GM21737 (cell line): ENCODE results near the gene STXBP5.
A peak's percentile ranks its signal among the peaks of the same experiment; 100 is the strongest.

Experiments used
- ATAC-seq: cut with Tn5 transposase; IDR thresholded peaks from one replicate; pipeline ENCODE4 v1.9.1; 2021; ENCODE audit warnings: mild to moderate bottlenecking, moderate library complexity; ENCODE audit not compliant: unreplicated experiment

Gene STXBP5

GRCh38 chr6:147177286-147177685 lies 26.9 kb upstream of the STXBP5 start:
- ATAC-seq = no peak

- ATAC-seq = no peak
These were observed 25.9 kb upstream of the STXBP5 start for GRCh38 chr6:147178355-147178754.

DNA sequence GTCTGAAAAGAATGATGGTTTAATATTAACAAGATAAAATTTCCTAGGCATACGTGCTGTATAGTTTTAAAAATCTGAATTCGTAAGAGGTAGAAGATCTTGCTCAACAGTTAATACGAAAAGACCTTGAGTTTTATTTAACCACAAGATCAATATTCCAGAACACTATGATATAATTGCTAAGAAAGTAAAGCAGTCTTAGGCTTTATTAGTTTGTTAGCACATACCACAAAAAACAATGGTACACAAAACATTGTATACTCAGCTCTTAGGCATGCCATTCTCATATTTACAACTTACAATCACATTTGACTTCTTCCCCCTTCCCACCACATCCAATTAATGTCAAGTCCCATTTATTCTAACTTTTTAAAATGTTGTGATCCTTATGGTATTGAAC lies 24.4 kb upstream of the STXBP5 start:
- ATAC-seq = no peak

GRCh38 chr6:147180926-147181325 lies 23.3 kb upstream of the STXBP5 start:
- ATAC-seq = no peak

GRCh38 chr6:147184379-147184778 lies 19.8 kb upstream of the STXBP5 start:
- no peak for ATAC-seq

DNA sequence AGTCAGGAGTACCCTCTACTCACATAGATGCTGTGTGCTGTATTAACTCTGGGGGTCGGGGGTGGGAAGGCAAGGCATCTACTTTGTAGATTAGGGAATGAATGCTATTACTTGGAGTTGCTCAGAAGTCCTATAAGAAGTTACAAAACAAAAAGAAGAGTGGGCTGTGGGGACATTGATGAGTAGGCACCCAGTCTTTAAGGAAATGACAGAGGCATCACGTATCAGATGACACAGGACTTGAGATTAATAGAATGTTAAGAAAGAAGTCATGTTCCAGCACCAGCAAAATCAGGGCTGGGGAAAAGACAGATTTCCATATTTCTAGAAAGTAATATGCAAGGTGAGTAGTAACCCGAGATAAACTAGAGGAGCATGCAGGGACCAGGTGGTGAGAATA lies 19.0 kb upstream of the STXBP5 start:
- ATAC-seq = no peak

DNA sequence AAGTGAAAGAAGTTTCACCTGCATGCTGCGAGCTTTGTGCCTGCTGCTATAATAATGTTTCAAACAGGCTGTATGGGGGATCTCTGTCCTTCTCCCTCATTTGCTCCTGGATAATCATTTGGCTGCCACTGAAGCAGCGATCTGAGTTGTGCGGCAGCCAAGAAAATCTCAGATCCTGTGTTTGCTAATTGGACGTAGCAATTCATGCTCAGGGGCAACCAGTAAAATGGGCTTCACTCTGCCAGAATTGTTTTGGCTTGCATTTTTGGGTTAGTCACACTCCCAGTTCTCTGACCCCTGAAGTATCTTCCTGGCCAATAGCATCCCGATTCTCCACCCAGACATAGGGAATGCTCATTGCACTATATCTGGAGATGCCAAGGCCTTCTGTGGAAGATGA lies 13.7 kb upstream of the STXBP5 start:
- no peak for ATAC-seq

DNA sequence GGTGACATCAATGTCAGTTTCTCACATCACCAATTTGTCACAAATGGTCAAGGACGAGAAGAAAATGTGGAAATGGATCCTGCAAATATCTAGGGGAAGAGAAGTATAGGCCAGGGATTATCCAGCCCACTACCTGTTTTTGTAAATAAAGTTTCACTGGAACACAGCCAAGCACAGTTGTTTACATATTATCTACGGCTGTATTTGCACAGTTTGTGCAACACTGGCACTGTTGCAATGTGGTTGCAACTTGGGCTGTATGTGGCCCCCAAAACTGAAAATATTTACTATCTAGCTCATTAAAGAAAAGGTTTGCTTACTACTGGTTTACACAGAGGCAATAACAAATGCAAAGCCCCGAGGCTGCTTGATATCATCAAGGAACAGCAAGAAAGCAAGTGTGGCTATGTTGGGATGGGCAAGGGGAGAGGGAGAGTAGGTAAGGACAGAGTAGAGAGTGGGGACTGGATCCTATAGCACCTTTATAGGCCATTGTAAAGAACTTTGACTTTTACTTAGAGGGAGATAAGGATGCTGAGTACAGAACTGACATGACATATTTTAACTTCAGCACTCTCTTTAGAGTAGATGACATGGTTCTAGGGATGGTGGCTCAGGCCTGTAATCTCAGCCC lies 11.8 kb upstream of the STXBP5 start:
- no peak for ATAC-seq

- ATAC-seq = no peak
These were observed 9.4 kb upstream of the STXBP5 start for GRCh38 chr6:147194652-147195411.

DNA sequence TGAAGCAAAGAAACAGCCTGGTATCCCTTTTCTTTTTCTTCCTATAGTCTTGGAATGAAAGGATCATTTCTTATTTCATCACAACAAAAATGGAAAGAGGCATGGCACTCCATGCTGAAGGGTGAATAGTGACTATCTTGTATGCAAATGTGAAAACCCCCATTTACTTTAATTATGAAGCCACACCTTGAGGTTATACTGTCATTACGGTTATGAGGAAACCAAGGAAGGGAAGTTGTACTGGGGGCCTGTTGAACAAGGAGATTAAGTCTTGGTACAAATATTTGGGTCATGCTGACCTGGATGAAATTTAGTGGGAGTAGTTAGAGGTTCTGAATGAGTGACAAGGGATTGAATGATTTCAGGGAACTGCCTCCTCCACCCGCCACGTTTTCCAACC lies 8.7 kb upstream of the STXBP5 start:
- no peak for ATAC-seq

DNA sequence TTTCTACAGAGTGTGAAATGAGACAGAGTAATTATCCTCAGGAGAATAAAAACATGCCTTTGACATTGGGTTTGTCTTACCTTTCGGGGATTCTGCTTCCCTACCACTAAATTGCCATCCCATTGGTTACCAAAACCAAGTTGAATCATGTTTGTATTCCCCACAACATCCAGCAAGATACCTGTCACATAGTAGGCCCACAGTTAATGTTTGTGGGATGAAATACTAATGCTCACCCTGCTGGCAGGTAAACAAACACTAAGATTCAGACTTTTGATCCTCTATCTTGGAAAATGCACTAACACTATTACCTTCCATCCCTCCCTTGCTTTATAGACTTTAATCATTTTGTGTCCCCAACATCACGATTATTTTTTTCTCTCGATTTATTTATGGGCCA lies 8.2 kb upstream of the STXBP5 start:
- no peak for ATAC-seq

DNA sequence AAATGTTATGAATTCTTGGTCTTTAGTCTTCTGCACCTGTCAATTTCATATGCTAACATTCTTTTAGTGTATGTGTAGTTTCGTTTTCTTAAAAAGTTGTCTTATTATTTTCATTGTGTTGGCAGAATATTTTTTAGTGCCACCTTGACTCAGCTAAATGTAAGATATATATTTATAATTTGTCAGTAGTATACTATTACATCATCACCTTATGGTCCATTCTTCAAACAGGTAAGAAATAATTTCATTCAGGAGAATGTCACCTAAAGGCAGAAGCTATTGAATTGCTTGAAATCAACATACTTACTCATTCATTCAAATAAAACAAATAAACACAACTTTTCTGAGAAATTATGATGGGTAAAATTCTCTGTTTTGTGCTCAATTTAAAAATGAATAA lies 3.5 kb upstream of the STXBP5 start:
- no peak for ATAC-seq

GRCh38 chr6:147201885-147202515 lies 2.2 kb upstream of the STXBP5 start:
- ATAC-seq = no peak

- ATAC-seq = peak; percentile 78
These were observed 1.5 kb upstream of the STXBP5 start for GRCh38 chr6:147202516-147203310.

GRCh38 chr6:147203311-147204059 lies 732 bp upstream of the STXBP5 start:
- ATAC-seq = peak; percentile 47

DNA sequence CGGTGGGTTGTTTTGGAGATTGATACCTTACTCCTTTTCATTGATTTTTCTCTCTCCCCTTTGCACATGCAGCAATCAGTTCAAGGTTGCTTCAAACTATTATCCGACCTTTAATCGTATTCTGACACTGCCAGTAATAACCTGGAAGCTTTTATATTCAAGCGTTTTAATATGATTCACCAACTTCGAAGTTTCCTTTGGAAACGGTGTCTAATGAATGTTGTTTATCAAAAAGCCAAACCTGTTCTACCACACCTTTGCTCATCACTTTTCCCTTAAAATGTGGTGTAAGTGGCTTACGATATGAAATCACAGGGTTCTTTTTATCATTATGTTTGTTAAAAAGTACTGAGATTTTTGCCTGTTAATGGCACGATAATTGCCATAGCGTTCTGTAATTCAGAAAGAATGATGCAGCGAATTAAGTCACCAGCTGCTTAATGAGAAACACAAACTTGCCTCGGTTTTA lies 660 bp downstream of the STXBP5 start:
- ATAC-seq = no peak

- no peak for ATAC-seq
These were observed 1.7 kb downstream of the STXBP5 start for GRCh38 chr6:147205690-147206600.

DNA sequence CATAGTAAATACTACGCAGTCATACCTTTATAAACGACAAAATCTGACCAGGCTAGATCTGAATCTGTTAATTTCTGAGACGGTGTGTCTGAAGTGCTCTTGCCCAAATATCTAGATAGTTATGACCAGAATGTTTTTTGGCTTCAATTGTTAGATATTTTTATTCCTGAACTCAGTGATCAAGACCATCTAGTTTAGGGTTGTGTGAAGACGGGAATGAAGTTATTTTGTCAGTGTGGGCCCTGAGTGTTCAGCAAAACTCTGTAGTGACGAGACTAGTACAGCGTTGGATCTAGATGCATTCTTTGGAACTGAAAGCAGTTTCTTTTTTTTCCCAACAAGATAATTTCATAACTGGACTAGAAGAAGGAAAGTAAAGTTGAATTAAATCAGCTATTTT lies 3.1 kb downstream of the STXBP5 start:
- ATAC-seq = no peak
